GM23338 (cell line): ENCODE measurements around the gene NCAN. TPM values are rescaled to one million over a fixed set of nuclear protein-coding genes. Genes with fewer than 3 reads are reported as not detected.

ENCODE experiments used
- ATAC-seq: fragments of 200-7000 bp; cut with Tn5 transposase; 3 replicates; pipeline ENCODE4 v1.9.1; 2020
- DNase-seq: peaks from one replicate; pipeline ENCODE4 v3.0.0-alpha.2; 2015; ENCODE audit warnings: low spot score
- H2AFZ ChIP-seq: fragments of 200-600 bp; sonication (generic); 2 replicates; pipeline ENCODE4 v1.8.0; 2016; ENCODE audit warnings: antibody characterized with exemption, mild to moderate bottlenecking, moderate library complexity
- H3F3A ChIP-seq: fragments of 200-600 bp; sonication (generic); replicated peaks from 2 replicates; pipeline ENCODE4 v1.8.0; 2017; ENCODE audit warnings: antibody characterized with exemption, mixed run types, low read depth
- H3K27ac ChIP-seq: fragments of 200-600 bp; sonication (generic); 2 replicates; pipeline ENCODE4 v1.6.1; 2016; ENCODE audit warnings: low read depth
- H3K27me3 ChIP-seq: fragments of 200-600 bp; sonication (generic); 2 replicates; pipeline ENCODE4 v1.8.0; 2016; ENCODE audit warnings: mild to moderate bottlenecking, mixed run types, moderate library complexity; ENCODE audit not compliant: insufficient read depth
- H3K36me3 ChIP-seq: fragments of 200-600 bp; sonication (generic); 2 replicates; pipeline ENCODE4 v1.8.0; 2016; ENCODE audit warnings: mild to moderate bottlenecking; ENCODE audit not compliant: insufficient read depth
- H3K4me1 ChIP-seq: fragments of 200-600 bp; sonication (generic); 2 replicates; pipeline ENCODE4 v1.8.0; 2016; ENCODE audit warnings: mild to moderate bottlenecking, moderate library complexity; ENCODE audit not compliant: insufficient read depth
- H3K4me2 ChIP-seq: fragments of 200-600 bp; sonication (generic); 2 replicates; pipeline ENCODE4 v1.7.1; 2017; ENCODE audit warnings: mixed run types
- H3K4me3 ChIP-seq: fragments of 200-600 bp; sonication (generic); 2 replicates; pipeline ENCODE4 v1.6.1; 2016; ENCODE audit warnings: mixed run types
- H3K79me2 ChIP-seq: fragments of 200-600 bp; sonication (generic); replicated peaks from 2 replicates; pipeline ENCODE4 v1.8.0; 2017; ENCODE audit warnings: mild to moderate bottlenecking; ENCODE audit not compliant: insufficient read depth
- H3K9me2 ChIP-seq: fragments of 200-600 bp; sonication (generic); 2 replicates; pipeline ENCODE4 v1.8.0; 2017; ENCODE audit not compliant: insufficient read depth
- H4K20me1 ChIP-seq: fragments of 200-600 bp; sonication (generic); replicated peaks from 2 replicates; pipeline ENCODE4 v1.8.0; 2017; ENCODE audit warnings: mild to moderate bottlenecking; ENCODE audit not compliant: insufficient read depth
- H3K27ac Mint-ChIP-seq: 2 replicates; pipeline ENCODE4 v1.8.0; 2020; ENCODE audit warnings: inconsistent platforms, mild to moderate bottlenecking, moderate library complexity, mixed read lengths
- H3K27me3 Mint-ChIP-seq: 3 replicates; pipeline ENCODE4 v1.8.0; 2022; ENCODE audit warnings: low read depth, mild to moderate bottlenecking, moderate library complexity, mixed read lengths, inconsistent platforms; ENCODE audit not compliant: insufficient read depth, poor library complexity
- H3K36me3 Mint-ChIP-seq: 3 replicates; pipeline ENCODE4 v1.8.0; 2021; ENCODE audit warnings: low read depth, mild to moderate bottlenecking, inconsistent platforms, moderate library complexity, mixed read lengths
- H3K4me1 Mint-ChIP-seq: 3 replicates; pipeline ENCODE4 v1.8.0; 2020; ENCODE audit warnings: mild to moderate bottlenecking, inconsistent platforms, mixed read lengths
- H3K4me3 Mint-ChIP-seq: 3 replicates; pipeline ENCODE4 v1.8.0; 2021; ENCODE audit warnings: moderate library complexity, mild to moderate bottlenecking, inconsistent platforms, mixed read lengths
- H3K9me3 Mint-ChIP-seq: 3 replicates; pipeline ENCODE4 v1.8.0; 2020; ENCODE audit warnings: moderate library complexity, mild to moderate bottlenecking, inconsistent platforms, mixed read lengths
- CREB1 ChIP-seq: fragments of 250-450 bp; sonication (Bioruptor Pico); IDR thresholded peaks from 2 replicates; pipeline ENCODE4 v1.5.0; 2020; ENCODE audit warnings: low read depth, mild to moderate bottlenecking, moderate library complexity
- EZH2phosphoT487 ChIP-seq: fragments of 200-600 bp; sonication (generic); IDR thresholded peaks from one replicate; pipeline ENCODE4 v1.8.1; 2018; ENCODE audit warnings: antibody characterized with exemption; ENCODE audit not compliant: unreplicated experiment
- NANOG ChIP-seq: IDR thresholded peaks from 2 replicates; pipeline ENCODE4 v1.6.1; 2016; ENCODE audit warnings: antibody characterized with exemption, borderline replicate concordance
- REST ChIP-seq: IDR thresholded peaks from one replicate; pipeline ENCODE4 v1.6.1; 2018; ENCODE audit warnings: antibody characterized with exemption; ENCODE audit not compliant: unreplicated experiment
- STAT1 ChIP-seq: IDR thresholded peaks from one replicate; pipeline ENCODE4 v1.6.1; 2016; ENCODE audit warnings: antibody characterized with exemption; ENCODE audit not compliant: unreplicated experiment
- ZNF114 ChIP-seq: fragments of 250-450 bp; sonication (Bioruptor Pico); IDR thresholded peaks from 2 replicates; pipeline ENCODE4 v1.5.0; 2020; ENCODE audit warnings: mild to moderate bottlenecking, moderate library complexity
- polyA plus RNA-seq: library from polyadenylated mRNA; unstranded; fragments of >200 nt; fragmentation: Nextera tagmentation; extraction: Ambion mirVana; gene quantifications from 2 replicates; pipeline ENCODE4 v1.2.1, GENCODE V29; 2016
- total RNA-seq: library from RNA; depleted of rRNA; stranded (reverse); fragments of >200 nt; shearing (Covaris generic); gene quantifications from 2 replicates; pipeline ENCODE4 v1.2.3, GENCODE V29; 2014

Gene NCAN
- total and polyA plus RNA-seq, 2 experiments from 2014 or later, result 1.8 to 9.4 TPM

- Histone ChIP-seq H3K4me2 (no peak overlapping the region), H3K4me3 (no peak overlapping the region), H4K20me1 (no peaks in the 10 kb centered on the region), H3K4me1 (peaks cover 8% of the 10 kb centered on the region; the same call in 1 of the 2 replicates), H3K27me3 (no peaks in the 10 kb centered on the region), H2AFZ (no peak overlapping the region), H3K36me3 (peaks cover 6% of the 10 kb centered on the region; the same call in 1 of the 2 replicates), H3K9me2 (no peaks in the 10 kb centered on the region), H3K79me2 (no peaks in the 10 kb centered on the region), H3K27ac (no peak overlapping the region), H3F3A (peaks cover 8% of the 10 kb centered on the region; the same call in 1 of the 2 replicates)
- H3K9me3 Mint-ChIP-seq, result no peaks in the 10 kb centered on the region
- H3K27ac Mint-ChIP-seq, result no peak overlapping the region
- no peak overlapping the region for H3K4me3 Mint-ChIP-seq
- ATAC-seq (no peak), DNase-seq (no peak)
- peaks cover 13% of the 10 kb centered on the region for H3K36me3 Mint-ChIP-seq
- H3K27me3 Mint-ChIP-seq, result peaks cover 16% of the 10 kb centered on the region
- peaks cover 9% of the 10 kb centered on the region for H3K4me1 Mint-ChIP-seq
- TF ChIP-seq ZNF114 (CRISPR knock-in tag) (no peak), STAT1 (no peak), CREB1 (no peak), EZH2phosphoT487 (no peak)
Observed at GRCh38 chr19:19274716-19275565, 63.2 kb downstream of the NCAN start.

GRCh38 chr19:19276386-19276785, 64.6 kb downstream of the NCAN start:
- Histone ChIP-seq H3F3A (peaks cover 8% of the 10 kb centered on the region; the same call in 1 of the 2 replicates), H3K27me3 (no peaks in the 10 kb centered on the region), H3K79me2 (no peaks in the 10 kb centered on the region), H4K20me1 (no peaks in the 10 kb centered on the region), H3K9me2 (no peaks in the 10 kb centered on the region), H3K4me2 (no peak overlapping the region), H3K27ac (no peak overlapping the region), H3K36me3 (peaks cover 6% of the 10 kb centered on the region; the same call in 1 of the 2 replicates), H3K4me1 (peaks cover 8% of the 10 kb centered on the region; the same call in 1 of the 2 replicates), H3K4me3 (no peak overlapping the region), H2AFZ (no peak overlapping the region)
- TF ChIP-seq NANOG (no peak), REST (no peak)
- H3K9me3 Mint-ChIP-seq, result no peaks in the 10 kb centered on the region
- no peak for ATAC-seq
- no peak overlapping the region for H3K27ac Mint-ChIP-seq
- peaks cover 13% of the 10 kb centered on the region for H3K27me3 Mint-ChIP-seq
- no peak overlapping the region for H3K4me3 Mint-ChIP-seq
- H3K36me3 Mint-ChIP-seq, result peaks cover 16% of the 10 kb centered on the region
- DNase-seq, result no peak
- H3K4me1 Mint-ChIP-seq, result peaks cover 9% of the 10 kb centered on the region
